SK-N-SH (cell line): ENCODE results near the gene TWF2.

ENCODE experiments used
- GABPA ChIP-seq: IDR thresholded peaks from 2 replicates; pipeline ENCODE4 v1.4.0; 2012; ENCODE audit warnings: low read depth, mild to moderate bottlenecking
- POLR2AphosphoS5 ChIP-seq: IDR thresholded peaks from 2 replicates; pipeline ENCODE4 v1.6.1; 2012; ENCODE audit warnings: low read depth, low read length

GRCh38 chr3:52277972-52278509, 39.1 kb upstream of the TWF2 start:
- TF ChIP-seq GABPA (no peak), POLR2AphosphoS5 (no peak)
